Nephron progenitor cell (in vitro differentiated cells): ENCODE results near the gene ITGA2.

Experiments
- DNase-seq: peaks from one replicate; pipeline ENCODE4 v3.0.0; 2021
- H3K27ac Mint-ChIP-seq: 2 replicates; pipeline ENCODE4 v1.8.0; 2021; ENCODE audit warnings: mild to moderate bottlenecking, moderate library complexity, mixed read lengths
- H3K27me3 Mint-ChIP-seq: 2 replicates; pipeline ENCODE4 v1.8.0; 2021; ENCODE audit warnings: mild to moderate bottlenecking, low read depth, mixed read lengths; ENCODE audit not compliant: poor library complexity
- H3K36me3 Mint-ChIP-seq: 2 replicates; pipeline ENCODE4 v1.8.0; 2021; ENCODE audit warnings: low read depth, mixed read lengths
- H3K4me1 Mint-ChIP-seq: 2 replicates; pipeline ENCODE4 v1.8.0; 2021; ENCODE audit warnings: mixed read lengths
- H3K4me3 Mint-ChIP-seq: 2 replicates; pipeline ENCODE4 v1.8.0; 2021; ENCODE audit warnings: mild to moderate bottlenecking, moderate library complexity, mixed read lengths
- H3K9me3 Mint-ChIP-seq: 2 replicates; pipeline ENCODE4 v1.8.0; 2021; ENCODE audit warnings: mild to moderate bottlenecking, moderate library complexity, mixed read lengths
- CTCF ChIP-seq: fragments of 200-600 bp; sonication (generic); IDR thresholded peaks from 2 replicates; pipeline ENCODE4 v1.5.0; 2021; ENCODE audit warnings: antibody characterized with exemption

The ITGA2 gene

GRCh38 chr5:53032188-53032587 lies 43.0 kb downstream of the ITGA2 start:
- H3K9me3 Mint-ChIP-seq, result no peaks in the 10 kb centered on the region
- no peaks in the 10 kb centered on the region for H3K27me3 Mint-ChIP-seq
- no peaks in the 10 kb centered on the region for H3K36me3 Mint-ChIP-seq
- H3K4me3 Mint-ChIP-seq, result no peak overlapping the region
- no peak for TF ChIP-seq CTCF
- DNase-seq, result no peak
- no peak overlapping the region for H3K27ac Mint-ChIP-seq
- H3K4me1 Mint-ChIP-seq, result no peaks in the 10 kb centered on the region

- H3K4me3 Mint-ChIP-seq, result no peak overlapping the region
- no peaks in the 10 kb centered on the region for H3K4me1 Mint-ChIP-seq
Observed at GRCh38 chr5:53034832-53035231, 45.7 kb downstream of the ITGA2 start.

DNA sequence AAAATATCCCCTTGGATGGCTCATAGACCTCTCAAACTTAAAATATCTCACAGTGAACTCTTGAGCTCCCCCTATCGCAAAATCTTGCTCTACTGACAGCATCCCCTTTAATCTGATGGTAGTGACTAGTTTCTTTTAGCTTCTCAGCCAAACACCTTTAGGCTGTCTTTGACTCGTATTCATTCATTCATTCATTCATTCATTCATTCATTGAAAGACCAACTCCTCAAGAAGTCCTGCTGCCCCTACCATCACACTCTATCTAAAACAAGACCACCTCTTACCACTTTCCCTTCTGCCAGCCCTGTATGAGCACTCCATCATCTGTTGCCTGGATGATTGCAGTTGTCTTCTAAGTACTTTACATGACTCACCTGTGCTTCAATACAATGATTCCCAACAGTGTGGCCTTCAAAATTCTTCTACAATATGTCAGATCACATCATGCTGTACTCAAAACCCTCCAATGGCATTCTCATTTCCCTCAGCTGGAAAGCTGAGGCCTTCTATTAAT lies 46.8 kb downstream of the ITGA2 start:
- Mint-ChIP-seq H3K27me3 (no peaks in the 10 kb centered on the region), H3K4me1 (no peaks in the 10 kb centered on the region), H3K27ac (no peak overlapping the region), H3K9me3 (no peaks in the 10 kb centered on the region), H3K36me3 (no peaks in the 10 kb centered on the region), H3K4me3 (no peak overlapping the region)
- DNase-seq, result no peak
- peak; percentile 56 for TF ChIP-seq CTCF

More at GRCh38 chr5:53034832-53035231, 45.7 kb downstream of the ITGA2 start:
- H3K9me3 Mint-ChIP-seq, result no peaks in the 10 kb centered on the region
- H3K36me3 Mint-ChIP-seq, result no peaks in the 10 kb centered on the region
- no peak overlapping the region for H3K27ac Mint-ChIP-seq
- DNase-seq, result no peak
- no peaks in the 10 kb centered on the region for H3K27me3 Mint-ChIP-seq
- TF ChIP-seq CTCF, result no peak

DNA sequence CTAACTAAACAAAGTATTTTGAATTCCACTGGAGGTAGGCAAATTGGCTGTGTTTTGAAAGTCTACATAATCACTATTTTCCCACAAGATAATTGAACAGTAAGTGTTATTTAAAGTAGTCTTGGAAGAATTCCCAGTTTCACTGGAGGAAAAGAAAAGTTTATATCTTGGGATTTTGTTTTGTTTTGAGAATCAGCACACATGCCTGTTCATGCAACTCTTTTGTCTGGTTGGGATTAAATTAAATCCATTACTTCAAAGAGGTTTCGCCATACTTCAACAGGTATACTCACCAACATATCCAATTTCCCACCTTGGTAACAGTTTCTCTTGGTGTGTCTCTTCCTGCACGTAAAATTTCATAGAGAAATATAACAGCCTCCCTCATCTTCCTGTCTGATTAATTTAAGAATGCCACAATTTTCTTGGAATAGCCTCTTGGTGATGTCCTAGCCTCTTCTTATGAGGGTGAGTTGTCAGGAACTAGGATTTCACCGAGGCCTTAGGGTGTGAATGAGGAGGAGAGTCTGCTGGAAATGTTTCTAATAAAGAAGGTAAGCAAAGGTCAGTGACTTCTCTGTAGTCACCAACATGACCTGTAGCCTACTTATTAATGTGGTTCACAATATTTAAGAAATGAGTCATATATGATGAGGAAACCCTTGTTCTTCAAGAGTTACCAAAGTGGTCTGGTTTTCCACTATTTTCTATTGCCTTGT lies 48.1 kb downstream of the ITGA2 start:
- DNase-seq, result no peak
- Mint-ChIP-seq H3K4me1 (no peaks in the 10 kb centered on the region), H3K27ac (no peak overlapping the region), H3K27me3 (no peaks in the 10 kb centered on the region), H3K4me3 (no peak overlapping the region), H3K36me3 (no peaks in the 10 kb centered on the region), H3K9me3 (no peaks in the 10 kb centered on the region)
- TF ChIP-seq CTCF, result no peak

DNA sequence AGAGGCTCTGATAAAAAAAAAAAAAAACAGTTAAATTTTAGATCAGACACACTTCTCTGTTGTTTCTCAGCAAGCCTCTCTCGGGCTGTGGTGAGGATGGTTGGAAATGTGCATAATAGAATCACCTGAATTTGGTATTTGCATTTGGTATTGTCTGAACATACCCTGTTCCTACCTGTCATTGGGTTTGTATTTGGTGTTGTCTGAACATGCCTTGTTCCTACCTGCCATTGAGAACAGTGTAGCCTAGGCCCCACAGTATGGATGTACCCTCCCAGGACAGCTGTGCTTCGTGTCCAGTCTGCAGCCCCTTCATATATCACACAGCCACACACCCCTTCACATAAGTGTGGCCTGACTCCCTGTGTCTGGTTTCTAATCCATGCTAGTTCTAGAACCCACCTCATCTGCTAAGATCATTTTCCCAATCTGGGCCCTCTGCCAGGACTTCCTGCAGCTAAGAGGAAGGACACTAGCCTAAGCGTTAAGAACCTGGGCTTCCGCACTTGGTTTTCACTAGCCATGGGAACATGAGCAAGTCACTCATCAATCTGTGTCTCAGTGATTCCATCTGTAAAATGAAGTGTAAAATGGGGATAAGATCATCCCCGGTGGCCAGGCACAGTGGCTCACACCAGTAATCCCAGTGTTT lies 49.2 kb downstream of the ITGA2 start:
- no peak for DNase-seq
- no peak overlapping the region for H3K4me3 Mint-ChIP-seq
- H3K9me3 Mint-ChIP-seq, result no peaks in the 10 kb centered on the region
- no peaks in the 10 kb centered on the region for H3K27me3 Mint-ChIP-seq
- no peaks in the 10 kb centered on the region for H3K36me3 Mint-ChIP-seq
- TF ChIP-seq CTCF, result no peak
- no peak overlapping the region for H3K27ac Mint-ChIP-seq
- H3K4me1 Mint-ChIP-seq, result no peaks in the 10 kb centered on the region
